ENCODE data around the gene LHB. TPM values are rescaled to one million over a fixed set of nuclear protein-coding genes. Genes with fewer than 3 reads are reported as not detected.

The LHB gene
- total and polyA plus RNA-seq, 2 donors (not counting 1 experiment from before 2014, with no cell fraction given): not detected

GRCh38 chr19:49010453-49010852, 6.4 kb downstream of the LHB start:
- Histone ChIP-seq H3K4me3 (replicated peaks in 1 of 4; ENCODE audit: control extremely low read depth in 1 of 4, insufficient read depth in 1 of 4, low read depth in 3 of 4, low read length in 4 of 4) (no peak overlapping the region), H3K4me1 (ENCODE audit: control insufficient read depth, extremely low read depth, insufficient read depth, low read length) (no peaks in the 10 kb centered on the region), H4K20me1 (ENCODE audit: control insufficient read depth, extremely low read depth, insufficient read depth, low read length) (no peaks in the 10 kb centered on the region), H3K9ac (ENCODE audit: insufficient read depth, low read length) (no peak overlapping the region), H3K4me2 (ENCODE audit: extremely low read depth, insufficient read depth, low read length) (no peak overlapping the region), H2AFZ (ENCODE audit: low read length) (no peak overlapping the region), H3K9me3 (ENCODE audit: control insufficient read depth, insufficient read depth, low read depth, low read length) (no peaks in the 10 kb centered on the region), H3K27me3 (ENCODE audit: control insufficient read depth, insufficient read depth, low read length) (no peaks in the 10 kb centered on the region), H3K36me3 (ENCODE audit: control insufficient read depth, insufficient read depth, low read length) (peaks cover 29% of the 10 kb centered on the region), H3K27ac (ENCODE audit: insufficient read depth, low read length) (no peak overlapping the region), H3K79me2 (ENCODE audit: control insufficient read depth, insufficient read depth, low read length) (no peaks in the 10 kb centered on the region)
- no peak for TF ChIP-seq EZH2 (IDR thresholded peaks at IDR 0.05; ENCODE audit: low read length, missing control alignments)
- no peak for TF ChIP-seq CTCF (conservative IDR thresholded peaks at IDR 0.05 in 1 of 2, IDR thresholded peaks at IDR 0.05 in 1 of 2; ENCODE audit: low read depth in 1 of 2, low read length in 2 of 2)
- no peak for DNase-seq (ENCODE audit: low read depth in 2 of 2)

- TF ChIP-seq EZH2 (IDR thresholded peaks at IDR 0.05; ENCODE audit: low read length, missing control alignments): no peak
- H3K27me3 ChIP-seq (ENCODE audit: control insufficient read depth, insufficient read depth, low read length): no peaks in the 10 kb centered on the region
These were observed 7.1 kb downstream of the LHB start for GRCh38 chr19:49009828-49010227.

GRCh38 chr19:49006905-49007304, 10.0 kb downstream of the LHB start:
- H3K4me3 ChIP-seq (replicated peaks in 1 of 4; ENCODE audit: control extremely low read depth in 1 of 4, insufficient read depth in 1 of 4, low read depth in 3 of 4, low read length in 4 of 4): no peak overlapping the region
- no peaks in the 10 kb centered on the region for H3K4me1 ChIP-seq (ENCODE audit: control insufficient read depth, extremely low read depth, insufficient read depth, low read length)
- H3K9me3 ChIP-seq (ENCODE audit: control insufficient read depth, insufficient read depth, low read depth, low read length): no peaks in the 10 kb centered on the region
- peaks cover 35% of the 10 kb centered on the region for H3K36me3 ChIP-seq (ENCODE audit: control insufficient read depth, insufficient read depth, low read length)
- no peaks in the 10 kb centered on the region for H3K27me3 ChIP-seq (ENCODE audit: control insufficient read depth, insufficient read depth, low read length)
- TF ChIP-seq CTCF (conservative IDR thresholded peaks at IDR 0.05 in 1 of 2, IDR thresholded peaks at IDR 0.05 in 1 of 2; ENCODE audit: low read depth in 1 of 2, low read length in 2 of 2): no peak
- no peak for TF ChIP-seq EZH2 (IDR thresholded peaks at IDR 0.05; ENCODE audit: low read length, missing control alignments)
- H3K4me2 ChIP-seq (ENCODE audit: extremely low read depth, insufficient read depth, low read length): no peak overlapping the region
- H3K27ac ChIP-seq (ENCODE audit: insufficient read depth, low read length): no peak overlapping the region
- no peaks in the 10 kb centered on the region for H4K20me1 ChIP-seq (ENCODE audit: control insufficient read depth, extremely low read depth, insufficient read depth, low read length)
- DNase-seq (ENCODE audit: low read depth in 2 of 2): no peak
- no peak overlapping the region for H2AFZ ChIP-seq (ENCODE audit: low read length)
- no peak overlapping the region for H3K9ac ChIP-seq (ENCODE audit: insufficient read depth, low read length)
- H3K79me2 ChIP-seq (ENCODE audit: control insufficient read depth, insufficient read depth, low read length): no peaks in the 10 kb centered on the region

More at GRCh38 chr19:49009828-49010227, 7.1 kb downstream of the LHB start:
- Histone ChIP-seq H3K4me1 (ENCODE audit: control insufficient read depth, extremely low read depth, insufficient read depth, low read length) (no peaks in the 10 kb centered on the region), H3K4me3 (replicated peaks in 1 of 4; ENCODE audit: control extremely low read depth in 1 of 4, insufficient read depth in 1 of 4, low read depth in 3 of 4, low read length in 4 of 4) (no peak overlapping the region), H3K9me3 (ENCODE audit: control insufficient read depth, insufficient read depth, low read depth, low read length) (no peaks in the 10 kb centered on the region), H3K36me3 (ENCODE audit: control insufficient read depth, insufficient read depth, low read length) (peaks cover 32% of the 10 kb centered on the region), H3K4me2 (ENCODE audit: extremely low read depth, insufficient read depth, low read length) (no peak overlapping the region), H3K27ac (ENCODE audit: insufficient read depth, low read length) (no peak overlapping the region), H4K20me1 (ENCODE audit: control insufficient read depth, extremely low read depth, insufficient read depth, low read length) (no peaks in the 10 kb centered on the region), H2AFZ (ENCODE audit: low read length) (no peak overlapping the region), H3K79me2 (ENCODE audit: control insufficient read depth, insufficient read depth, low read length) (no peaks in the 10 kb centered on the region), H3K9ac (ENCODE audit: insufficient read depth, low read length) (no peak overlapping the region)
- no peak for DNase-seq (ENCODE audit: low read depth in 2 of 2)
